NOMO-1 treated with DMSO at 0.1 percent for 48 hours (cell line): Measurements from ENCODE around the gene CDKN2C.

Experiments
- DNase-seq: peaks from one replicate; lab custom pipeline; 2025; ENCODE audit not compliant: unreplicated experiment; lab: John Stamatoyannopoulos, UW

CDKN2C gene

GRCh38 chr1:50964863-50965262 is 5.2 kb upstream of the CDKN2C start:
- no peak for DNase-seq

- DNase-seq = no peak
Observed at GRCh38 chr1:50966991-50967390, 3.1 kb upstream of the CDKN2C start.

DNA sequence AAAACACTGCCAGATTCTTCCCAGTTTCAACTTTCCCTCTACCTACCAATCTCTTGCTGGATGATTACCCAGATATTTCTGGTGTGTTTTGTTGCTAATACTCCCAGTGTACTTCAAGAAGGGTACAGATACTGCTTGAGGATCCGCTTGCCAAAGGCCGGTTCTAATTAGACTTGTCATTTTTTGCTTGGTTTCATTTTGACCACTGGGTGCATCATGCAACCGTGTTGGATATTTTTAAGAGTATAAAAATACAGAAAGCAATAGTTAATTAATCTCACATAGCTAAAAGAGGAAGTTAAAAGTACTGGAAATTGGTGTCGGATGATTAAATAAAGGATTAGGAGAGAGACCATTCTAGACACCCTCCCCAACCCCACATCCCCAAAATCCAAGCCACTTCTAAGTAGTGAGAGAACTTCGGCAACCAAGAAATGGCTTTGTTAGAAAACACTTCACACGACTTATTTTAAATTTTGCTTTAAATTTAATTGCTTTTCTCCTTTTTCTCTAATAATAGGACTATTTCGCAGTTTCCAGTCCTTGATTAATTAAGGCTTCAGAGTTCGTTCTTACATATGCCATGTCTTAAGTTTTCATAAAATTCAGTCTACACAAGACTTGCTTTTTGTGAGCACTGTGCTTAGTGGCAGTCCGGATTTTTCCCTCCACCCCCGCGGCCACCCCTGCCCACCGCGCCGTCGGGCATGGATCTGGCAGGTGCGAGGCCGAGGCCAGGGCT is 2.5 kb upstream of the CDKN2C start:
- DNase-seq = no peak

- DNase-seq = peak; percentile 93
Observed at GRCh38 chr1:50968158-50968820, 1.8 kb upstream of the CDKN2C start.

DNA sequence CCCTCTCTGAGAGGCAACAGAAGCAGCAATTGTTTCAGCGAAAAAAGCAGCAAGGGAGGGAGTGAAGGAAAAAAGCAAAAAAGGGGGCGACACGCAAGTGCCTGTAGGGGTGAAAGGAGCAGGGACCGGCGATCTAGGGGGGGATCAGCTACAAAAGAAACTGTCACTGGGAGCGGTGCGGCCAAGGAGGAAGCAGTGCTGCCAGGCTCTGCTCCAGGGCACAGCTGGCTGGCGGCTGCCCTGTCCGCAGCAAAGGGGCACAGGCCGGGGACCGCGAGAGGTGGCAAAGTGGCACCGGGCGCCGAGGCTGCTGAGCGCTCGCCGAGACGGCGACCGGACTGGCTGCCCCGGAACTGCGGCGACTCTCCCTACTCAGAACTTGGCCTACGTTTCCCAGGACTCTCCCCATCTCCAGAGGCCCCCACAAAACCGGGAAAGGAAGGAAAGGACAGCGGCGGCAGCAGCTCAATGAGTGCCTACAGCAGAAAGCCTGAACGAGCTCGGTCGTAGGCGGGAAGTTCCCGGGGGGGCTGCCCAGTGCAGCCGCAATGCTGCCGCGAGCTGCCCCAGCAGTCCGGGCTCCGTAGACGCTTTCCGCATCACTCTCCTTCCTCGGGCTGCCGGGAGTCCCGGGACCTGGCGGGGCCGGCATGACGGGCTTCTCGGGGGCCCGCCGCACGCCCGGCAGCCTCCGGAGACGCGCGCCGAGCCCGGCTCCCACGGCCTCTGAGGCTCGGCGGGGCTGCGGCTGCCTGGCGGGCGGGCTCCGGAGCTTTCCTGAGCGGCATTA is 1.0 kb upstream of the CDKN2C start:
- DNase-seq = no peak

DNA sequence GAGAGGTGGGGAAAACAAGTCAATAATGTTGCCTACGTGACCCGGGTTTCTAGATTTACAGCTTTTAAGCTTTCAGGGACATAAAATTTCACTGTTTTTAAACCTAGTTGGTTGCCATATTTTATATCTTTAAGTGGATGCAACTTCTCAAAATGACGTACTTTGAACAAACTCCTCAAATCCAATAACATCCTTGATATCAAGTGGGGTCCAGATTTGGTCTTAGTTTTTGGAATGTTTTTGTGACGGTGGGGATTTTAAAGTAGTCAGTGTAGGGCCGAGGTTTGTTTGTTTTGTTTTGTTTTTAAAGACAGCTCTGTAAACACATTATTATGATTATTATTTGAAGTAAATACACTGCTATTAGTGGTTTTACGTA is 453 bp downstream of the CDKN2C start:
- DNase-seq = no peak

DNA sequence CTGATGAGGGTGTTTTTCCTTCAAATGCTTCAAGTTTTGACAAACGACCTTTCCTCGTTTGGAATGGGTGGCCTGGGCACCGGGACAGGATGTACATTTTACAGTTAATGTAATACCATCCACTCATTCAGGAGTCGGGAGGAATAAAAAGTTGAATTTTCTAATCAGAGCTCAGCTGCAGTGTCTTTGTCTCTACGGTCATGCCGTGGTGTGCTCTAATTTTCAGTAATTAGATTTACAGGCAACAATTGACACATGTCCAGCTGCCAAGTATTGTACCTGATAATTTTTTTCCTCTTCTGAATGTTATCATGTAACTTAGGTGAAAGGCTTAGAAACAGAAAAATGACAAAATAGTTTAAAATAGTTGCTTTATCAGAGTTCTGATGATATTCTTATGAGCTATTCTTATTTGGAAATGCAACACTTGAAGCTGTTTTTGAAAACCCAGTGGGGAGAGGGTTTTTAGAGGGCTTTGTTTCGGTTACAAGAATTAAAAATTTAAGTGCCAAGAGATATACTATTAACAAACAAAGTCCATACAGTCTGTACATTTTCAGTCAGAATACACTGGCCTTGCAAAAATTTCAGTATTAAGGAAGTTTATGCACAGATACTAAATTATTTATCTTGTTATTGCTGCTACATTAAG is 1.0 kb downstream of the CDKN2C start:
- DNase-seq = no peak

DNA sequence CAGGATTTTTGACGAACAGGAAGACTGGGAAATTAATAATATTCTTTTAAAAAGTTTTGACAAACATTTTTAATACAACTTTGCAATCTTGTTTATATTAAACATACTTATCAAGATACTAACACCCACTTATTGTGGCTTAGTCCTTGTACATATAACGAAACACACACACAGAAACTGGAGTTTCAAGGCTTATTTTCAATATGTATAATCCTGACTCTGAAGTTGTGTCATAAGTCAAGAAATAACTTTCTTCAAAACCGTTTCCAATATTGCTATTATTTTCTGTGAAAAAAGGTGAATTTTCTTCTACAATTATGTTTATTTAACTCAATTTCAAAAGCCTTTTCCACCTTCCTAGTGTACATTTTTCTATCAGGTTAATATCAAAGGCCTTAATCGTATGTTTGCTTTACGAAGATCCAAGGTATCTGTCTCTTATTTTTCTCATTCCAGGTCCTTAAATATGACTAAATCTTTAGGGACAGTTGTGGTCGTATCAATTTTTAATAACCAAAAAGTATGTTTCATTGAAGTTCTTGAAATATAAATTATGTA is 1.8 kb downstream of the CDKN2C start:
- no peak for DNase-seq

- no peak for DNase-seq
Observed at GRCh38 chr1:50972766-50973165, 2.7 kb downstream of the CDKN2C start.

- DNase-seq = no peak
Observed at GRCh38 chr1:50973255-50973654, 3.2 kb downstream of the CDKN2C start.

- DNase-seq = no peak
Observed at GRCh38 chr1:50973875-50974617, 4.0 kb downstream of the CDKN2C start.

DNA sequence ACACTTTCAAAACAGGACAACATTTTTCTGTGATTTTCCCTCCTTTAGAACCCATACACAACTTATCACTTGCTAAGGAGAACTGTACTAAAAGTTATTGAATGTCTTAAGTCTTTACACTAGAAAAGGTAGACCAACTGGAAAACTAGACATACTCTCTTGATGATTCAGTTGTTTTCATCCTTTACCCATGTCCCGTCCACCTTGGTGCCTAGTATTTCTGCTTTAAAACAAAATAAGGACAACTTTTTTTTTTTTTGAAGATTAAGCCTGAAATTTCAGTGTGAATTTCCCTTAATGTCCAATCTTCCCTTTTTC is 4.5 kb downstream of the CDKN2C start:
- no peak for DNase-seq

DNA sequence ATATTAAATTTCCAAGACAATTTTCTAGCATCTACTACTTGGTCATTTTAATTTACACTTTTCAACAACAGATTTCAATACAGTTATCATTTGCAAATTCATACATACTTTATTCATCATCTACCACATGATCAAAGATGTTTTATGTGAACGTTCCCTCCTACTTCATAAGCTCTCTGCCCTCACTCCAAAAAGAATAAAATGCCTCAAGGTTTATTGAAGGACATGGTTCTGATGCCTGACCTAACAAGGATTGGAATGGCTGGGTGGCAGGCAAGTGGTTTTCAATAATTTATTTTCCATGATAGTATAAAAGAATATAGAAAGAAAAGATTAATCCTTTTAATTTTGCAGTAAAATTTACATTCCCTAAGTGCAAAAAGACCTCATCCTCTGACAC is 5.4 kb downstream of the CDKN2C start:
- DNase-seq = no peak

DNA sequence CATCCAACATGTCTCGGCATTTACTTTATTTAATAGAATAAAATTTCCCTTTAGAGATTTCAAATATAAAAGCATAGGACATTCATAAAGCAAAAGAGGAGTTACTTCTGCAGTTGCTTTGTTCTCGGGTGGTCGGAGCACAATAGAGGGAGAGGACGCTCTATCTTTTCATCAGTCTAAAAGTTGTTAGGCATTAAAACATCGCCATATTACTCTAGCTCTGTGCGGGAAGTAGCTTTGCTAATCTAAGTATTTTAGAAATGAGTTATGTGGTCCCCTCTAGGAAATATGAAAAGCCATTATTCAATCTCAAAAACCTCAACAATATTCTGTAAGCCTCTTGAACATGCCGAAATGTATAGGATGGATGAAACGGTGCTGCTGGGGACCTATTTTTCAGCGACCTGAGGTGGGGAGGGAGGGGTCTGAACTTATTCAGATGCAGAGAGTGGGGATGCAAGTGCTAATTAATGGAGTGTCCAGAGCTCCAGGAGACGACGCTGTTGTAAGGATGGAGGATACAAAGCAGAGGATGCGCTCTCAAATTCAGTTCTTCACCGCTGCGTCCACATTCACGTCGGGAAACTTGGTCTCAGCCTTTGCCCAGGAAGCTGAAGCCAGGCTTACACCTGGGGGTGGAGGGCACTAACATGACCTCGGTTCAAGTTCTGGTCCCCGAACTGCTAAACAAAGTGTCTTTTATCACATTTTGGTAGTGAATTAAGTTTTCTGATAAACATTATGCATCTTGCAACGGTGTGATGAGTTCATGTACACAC is 6.3 kb downstream of the CDKN2C start:
- DNase-seq = no peak

GRCh38 chr1:50976890-50977574 is 7.0 kb downstream of the CDKN2C start:
- DNase-seq = no peak

GRCh38 chr1:50977575-50978143 is 7.6 kb downstream of the CDKN2C start:
- no peak for DNase-seq

GRCh38 chr1:50978144-50978851 is 8.3 kb downstream of the CDKN2C start:
- no peak for DNase-seq
